GM12801 (cell line): ENCODE results near the gene ATG4C.

Source experiments
- TF ChIP-seq, protein P1 (sequence below): IDR thresholded peaks from one replicate; pipeline ENCODE4 v1.5.1; 2011; ENCODE audit warnings: control low read depth; ENCODE audit not compliant: insufficient read length; ENCODE audit errors: extremely low read depth

ATG4C gene

DNA sequence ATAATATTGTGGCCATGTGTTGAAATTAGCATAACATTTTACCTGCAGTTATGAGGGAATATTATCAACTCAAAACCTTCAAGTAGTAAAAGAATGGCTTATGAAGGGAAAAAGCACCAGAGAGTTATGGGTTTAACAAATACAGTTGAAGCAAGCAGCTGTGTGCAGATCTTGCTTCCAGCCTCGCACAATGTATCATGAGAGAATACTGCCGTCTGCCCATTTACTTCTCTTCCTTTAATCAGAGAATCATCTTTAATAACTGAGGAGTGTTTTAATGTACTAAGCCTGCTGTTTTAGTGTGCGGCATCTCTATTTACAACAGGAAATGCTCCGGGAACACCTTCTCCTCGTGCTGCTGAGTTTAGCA lies 120.9 kb downstream of the ATG4C start:
- TF ChIP-seq, protein P1, sequence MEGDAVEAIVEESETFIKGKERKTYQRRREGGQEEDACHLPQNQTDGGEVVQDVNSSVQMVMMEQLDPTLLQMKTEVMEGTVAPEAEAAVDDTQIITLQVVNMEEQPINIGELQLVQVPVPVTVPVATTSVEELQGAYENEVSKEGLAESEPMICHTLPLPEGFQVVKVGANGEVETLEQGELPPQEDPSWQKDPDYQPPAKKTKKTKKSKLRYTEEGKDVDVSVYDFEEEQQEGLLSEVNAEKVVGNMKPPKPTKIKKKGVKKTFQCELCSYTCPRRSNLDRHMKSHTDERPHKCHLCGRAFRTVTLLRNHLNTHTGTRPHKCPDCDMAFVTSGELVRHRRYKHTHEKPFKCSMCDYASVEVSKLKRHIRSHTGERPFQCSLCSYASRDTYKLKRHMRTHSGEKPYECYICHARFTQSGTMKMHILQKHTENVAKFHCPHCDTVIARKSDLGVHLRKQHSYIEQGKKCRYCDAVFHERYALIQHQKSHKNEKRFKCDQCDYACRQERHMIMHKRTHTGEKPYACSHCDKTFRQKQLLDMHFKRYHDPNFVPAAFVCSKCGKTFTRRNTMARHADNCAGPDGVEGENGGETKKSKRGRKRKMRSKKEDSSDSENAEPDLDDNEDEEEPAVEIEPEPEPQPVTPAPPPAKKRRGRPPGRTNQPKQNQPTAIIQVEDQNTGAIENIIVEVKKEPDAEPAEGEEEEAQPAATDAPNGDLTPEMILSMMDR, result no peak

DNA sequence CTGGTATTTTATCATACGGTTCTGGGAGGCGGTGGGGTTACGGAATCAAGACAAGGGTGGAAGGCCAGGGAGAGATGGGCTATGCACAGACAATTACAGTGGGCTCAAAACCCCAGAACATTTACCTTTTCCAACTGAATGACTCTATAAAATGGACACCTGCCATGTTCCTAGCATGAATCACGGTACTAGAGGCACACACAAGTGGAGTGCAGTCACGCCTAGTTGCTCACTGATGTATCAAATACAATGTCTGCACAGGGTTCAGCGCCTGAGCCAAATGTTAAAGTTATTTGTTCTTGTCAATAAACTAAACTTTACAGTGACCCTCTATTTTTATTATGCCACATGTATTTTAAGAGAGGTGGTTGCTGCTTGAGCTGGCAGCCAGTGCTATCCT lies 121.4 kb downstream of the ATG4C start:
- TF ChIP-seq, protein P1, result no peak

DNA sequence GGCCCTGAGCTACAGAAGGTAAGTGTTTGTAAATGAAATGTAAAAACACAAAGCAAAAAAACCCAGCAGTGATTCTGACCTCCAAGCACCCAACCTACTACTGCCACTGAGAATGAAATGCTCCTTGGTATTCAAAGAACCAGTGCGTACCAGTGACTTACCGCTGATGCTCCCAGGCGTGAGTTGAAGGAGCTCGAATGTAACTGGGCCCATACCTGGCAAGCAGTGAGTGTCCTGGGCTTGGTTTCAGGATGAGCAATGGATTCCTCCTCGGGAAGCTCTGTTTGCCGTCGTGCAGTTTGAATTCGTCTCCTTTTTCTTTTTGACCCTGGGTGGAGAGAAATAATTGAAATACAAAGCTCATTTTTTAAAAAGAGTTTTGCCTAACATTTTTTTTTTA lies 121.9 kb downstream of the ATG4C start:
- TF ChIP-seq, protein P1, result no peak

DNA sequence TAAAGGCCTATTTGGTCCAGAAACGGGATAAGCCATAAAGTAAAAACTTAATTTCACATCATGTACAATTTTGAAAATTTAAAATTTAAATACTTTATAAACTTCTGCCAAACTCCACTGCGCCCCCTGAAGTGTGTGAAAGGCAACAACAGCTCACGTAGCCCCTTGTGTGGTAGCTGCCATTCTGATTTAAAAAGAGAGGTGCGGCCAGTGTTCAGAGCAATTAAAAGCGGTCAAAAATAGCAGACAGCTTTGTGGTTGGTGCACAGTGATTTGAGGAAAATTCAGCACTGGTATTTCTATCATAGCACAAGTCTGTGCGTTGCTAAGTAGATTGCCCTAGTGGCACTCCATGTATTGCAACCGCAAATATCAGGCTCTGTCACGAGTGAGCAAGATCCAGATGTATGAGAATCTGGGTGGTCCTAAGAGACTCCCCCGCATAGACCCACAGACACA lies 122.5 kb downstream of the ATG4C start:
- TF ChIP-seq, protein P1, result no peak

DNA sequence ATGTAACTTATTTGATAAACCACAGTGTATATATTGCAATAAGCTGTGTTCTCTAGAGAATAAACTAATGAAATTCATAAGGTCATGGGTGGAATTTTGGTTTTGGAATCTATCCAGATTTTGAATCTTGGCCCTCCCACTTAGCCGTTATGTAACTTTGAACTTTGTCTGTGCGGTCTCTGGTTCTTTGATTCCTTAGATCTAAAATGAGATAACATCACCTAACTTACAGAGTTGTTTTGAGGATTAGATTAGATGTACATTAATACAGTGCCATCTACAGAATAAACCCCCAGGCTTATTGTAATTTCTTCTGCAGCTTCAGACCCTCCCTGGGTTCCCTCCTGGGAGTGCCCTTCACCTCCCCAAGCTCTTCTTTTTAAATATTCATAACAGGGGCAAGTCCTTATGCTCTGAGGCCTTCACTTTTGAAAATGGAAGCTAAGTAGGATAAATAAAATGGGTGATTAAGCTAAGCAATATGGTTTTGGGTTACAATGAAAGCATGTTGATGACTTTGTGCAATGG lies 124.3 kb downstream of the ATG4C start:
- TF ChIP-seq, protein P1, result no peak

DNA sequence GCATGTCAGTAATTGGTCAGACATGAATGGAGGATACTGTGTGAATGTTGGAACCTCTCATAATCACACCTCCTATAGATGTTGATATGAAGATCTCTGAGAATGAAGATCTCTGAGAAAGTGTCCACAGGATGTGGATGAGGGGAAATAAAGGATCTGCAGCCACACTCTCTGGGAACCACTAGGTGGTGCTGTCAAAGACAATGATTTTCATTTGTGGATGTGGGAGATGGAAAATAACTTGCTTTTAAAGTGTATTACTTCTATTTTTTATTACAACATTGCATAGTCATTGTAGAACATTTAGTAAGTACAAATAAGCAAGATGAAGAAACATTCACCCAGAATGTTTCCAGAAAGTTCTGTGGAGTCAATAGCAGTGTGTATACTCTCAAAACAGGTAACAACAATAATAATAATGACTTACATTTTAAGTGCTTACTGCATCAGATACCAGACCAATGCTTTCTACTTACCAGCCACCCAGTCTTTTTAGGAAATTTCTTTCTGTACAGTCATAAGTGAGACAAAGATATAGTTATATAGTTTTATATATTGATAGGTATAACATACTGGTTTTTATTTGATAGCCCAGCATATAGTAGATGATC lies 128.2 kb downstream of the ATG4C start:
- TF ChIP-seq, protein P1, result no peak
